Neural cell (in vitro differentiated cells): ENCODE measurements around the gene TMEM259. TPM values are rescaled to one million over a fixed set of nuclear protein-coding genes. Genes with fewer than 3 reads are reported as not detected.

Experiments
- H2AFZ ChIP-seq: fragments of 200-600, 300-800 bp; sonication (generic), shearing (Covaris generic); 2 replicates; pipeline ENCODE4 v1.6.0; 2014; ENCODE audit warnings: low read depth, mild to moderate bottlenecking, antibody characterized with exemption, low read length, moderate library complexity
- H3F3A ChIP-seq: fragments of 200-600 bp; shearing (Covaris generic); 2 replicates; pipeline ENCODE4 v1.6.1; 2016; ENCODE audit warnings: mild to moderate bottlenecking, moderate library complexity, mixed read lengths, antibody characterized with exemption, low read length; ENCODE audit not compliant: insufficient read depth, poor library complexity, severe bottlenecking
- H3K27ac ChIP-seq: fragments of 200-600, 300-800 bp; sonication (generic), shearing (Covaris generic); 2 replicates; pipeline ENCODE4 v1.5.1; 2014; ENCODE audit warnings: mild to moderate bottlenecking, low read length, moderate library complexity
- H3K27me3 ChIP-seq: fragments of 300-800, 200-600 bp; sonication (generic), shearing (Covaris generic); 2 replicates; pipeline ENCODE4 v1.6.0; 2014; ENCODE audit warnings: mild to moderate bottlenecking, low read depth, low read length, moderate library complexity; ENCODE audit not compliant: insufficient read depth
- H3K36me3 ChIP-seq: fragments of 300-800, 200-600 bp; sonication (generic), shearing (Covaris generic); 2 replicates; pipeline ENCODE4 v1.5.1; 2014; ENCODE audit warnings: mild to moderate bottlenecking, antibody characterized with exemption, low read length, moderate library complexity; ENCODE audit not compliant: insufficient read depth
- H3K4me2 ChIP-seq: fragments of 300-800, 200-600 bp; sonication (generic), shearing (Covaris generic); 2 replicates; pipeline ENCODE4 v1.6.0; 2014; ENCODE audit warnings: mild to moderate bottlenecking, low read length
- H3K4me3 ChIP-seq: fragments of 300-800, 200-600 bp; sonication (generic), shearing (Covaris generic); 2 replicates; pipeline ENCODE4 v1.5.1; 2014; ENCODE audit warnings: mild to moderate bottlenecking, low read length, moderate library complexity
- H3K79me2 ChIP-seq: fragments of 200-600 bp; shearing (Covaris generic); replicated peaks from 2 replicates; pipeline ENCODE4 v1.6.0; 2014; ENCODE audit warnings: mild to moderate bottlenecking, low read length, moderate library complexity; ENCODE audit not compliant: insufficient read depth
- H3K9ac ChIP-seq: fragments of 300-800, 200-600 bp; sonication (generic), shearing (Covaris generic); 2 replicates; pipeline ENCODE4 v1.6.1; 2016; ENCODE audit warnings: mild to moderate bottlenecking, low read length, mixed read lengths
- H3K9me2 ChIP-seq: fragments of 200-600 bp; shearing (Covaris generic); 2 replicates; pipeline ENCODE4 v1.6.1; 2016; ENCODE audit warnings: mild to moderate bottlenecking, low read length, mixed read lengths; ENCODE audit not compliant: insufficient read depth
- H3K9me3 ChIP-seq: fragments of 200-600, 300-800 bp; sonication (generic), shearing (Covaris generic); 2 replicates; pipeline ENCODE4 v1.6.1; 2016; ENCODE audit warnings: mild to moderate bottlenecking, mixed run types, low read length, moderate library complexity, mixed read lengths
- H4K20me1 ChIP-seq: fragments of 200-600 bp; shearing (Covaris generic); 2 replicates; pipeline ENCODE4 v1.6.1; 2016; ENCODE audit warnings: mild to moderate bottlenecking, mixed run types; ENCODE audit not compliant: insufficient read depth
- EP300 ChIP-seq: fragments of 450-650 bp; conservative IDR thresholded peaks from 2 replicates; pipeline ENCODE4 v1.6.1; 2014; ENCODE audit warnings: antibody characterized with exemption, mild to moderate bottlenecking, moderate library complexity; ENCODE audit not compliant: poor library complexity, severe bottlenecking
- EZH2 ChIP-seq: fragments of 200-600, 300-800 bp; shearing (Covaris generic), sonication (generic); IDR thresholded peaks from 2 replicates; pipeline ENCODE4 v1.6.1; 2014; ENCODE audit warnings: antibody characterized with exemption, low read length, borderline replicate concordance, mild to moderate bottlenecking; ENCODE audit not compliant: insufficient read depth, poor library complexity, severe bottlenecking
- MXI1 ChIP-seq: fragments of 450-650 bp; conservative IDR thresholded peaks from 2 replicates; pipeline ENCODE4 v1.6.1; 2014; ENCODE audit warnings: antibody characterized with exemption, mild to moderate bottlenecking; ENCODE audit not compliant: poor library complexity, severe bottlenecking
- POLR2AphosphoS5 ChIP-seq: IDR thresholded peaks from 2 replicates; pipeline ENCODE4 v1.6.1; 2012
- RAD21 ChIP-seq: fragments of 450-650 bp; conservative IDR thresholded peaks from 2 replicates; pipeline ENCODE4 v1.6.1; 2014; ENCODE audit warnings: antibody characterized with exemption, mild to moderate bottlenecking, moderate library complexity
- SMC3 ChIP-seq: fragments of 450-650 bp; conservative IDR thresholded peaks from 2 replicates; pipeline ENCODE4 v1.6.1; 2014; ENCODE audit warnings: antibody characterized with exemption, mild to moderate bottlenecking, moderate library complexity; ENCODE audit not compliant: poor library complexity
- TAF1 ChIP-seq: IDR thresholded peaks from 2 replicates; pipeline ENCODE4 v1.6.1; 2012; ENCODE audit warnings: low read depth
- polyA plus RNA-seq: library from polyadenylated mRNA; depleted of rRNA; stranded (reverse); fragments of >200 nt; gene quantifications from 2 replicates; pipeline ENCODE4 v1.2.3, GENCODE V29; 2014
- TF ChIP-seq, protein P1 (sequence below): fragments of 450-650 bp; IDR thresholded peaks from 2 replicates; pipeline ENCODE4 v1.5.1; 2014; ENCODE audit warnings: antibody characterized with exemption, mild to moderate bottlenecking, moderate library complexity; ENCODE audit not compliant: poor library complexity, severe bottlenecking
- TF ChIP-seq, protein P2 (sequence below): IDR thresholded peaks from 2 replicates; pipeline ENCODE4 v1.6.1; 2012; ENCODE audit warnings: borderline replicate concordance

The TMEM259 gene
- polyA plus RNA-seq, 1 donor from 2014 or later, result 176 TPM

DNA sequence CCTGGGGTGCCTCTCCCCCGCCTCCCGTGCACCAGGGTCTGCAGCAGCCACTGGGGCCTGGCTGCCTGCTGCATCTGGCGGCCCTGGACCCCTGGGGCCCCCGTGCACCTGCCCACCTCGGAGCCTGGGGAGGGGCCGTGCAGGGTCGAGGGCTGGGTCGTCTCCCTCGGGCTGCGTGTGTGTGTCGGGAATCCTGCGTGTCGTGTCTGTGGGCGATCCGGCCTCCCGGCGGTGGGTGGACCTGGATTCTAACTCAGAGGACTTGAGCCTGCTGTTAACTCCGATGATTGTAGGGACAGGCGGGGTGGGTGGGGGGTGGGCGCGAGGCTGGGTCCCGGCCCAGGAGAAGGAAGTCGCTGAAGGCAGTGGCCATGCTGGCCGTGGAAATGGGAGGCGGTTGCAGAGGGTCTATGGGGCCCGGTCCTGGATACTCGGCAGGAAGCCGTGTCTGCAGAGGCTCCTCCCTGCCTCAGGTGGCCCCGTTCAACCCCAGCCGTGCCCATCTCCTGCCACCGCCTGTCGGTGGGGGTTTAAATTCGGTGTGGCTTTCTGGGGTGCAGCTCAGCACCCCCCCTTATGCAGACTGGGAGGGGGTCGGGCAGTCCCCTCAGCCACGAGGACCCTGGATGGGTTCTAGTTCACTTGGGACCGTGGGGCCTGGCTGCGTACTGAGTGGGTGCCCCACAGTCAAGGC, 46.2 kb downstream of the TMEM259 start:
- Histone ChIP-seq H4K20me1 (no peaks in the 10 kb centered on the region), H3K4me3 (no peak overlapping the region), H3F3A (no peaks in the 10 kb centered on the region), H3K9ac (no peak overlapping the region), H3K79me2 (no peaks in the 10 kb centered on the region), H3K4me2 (no peak overlapping the region), H2AFZ (no peak overlapping the region), H3K27ac (no peak overlapping the region), H3K9me2 (no peaks in the 10 kb centered on the region), H3K9me3 (no peaks in the 10 kb centered on the region), H3K27me3 (no peaks in the 10 kb centered on the region), H3K36me3 (peaks cover 5% of the 10 kb centered on the region)
- TF ChIP-seq TAF1, result no peak
- TF ChIP-seq, protein P1, sequence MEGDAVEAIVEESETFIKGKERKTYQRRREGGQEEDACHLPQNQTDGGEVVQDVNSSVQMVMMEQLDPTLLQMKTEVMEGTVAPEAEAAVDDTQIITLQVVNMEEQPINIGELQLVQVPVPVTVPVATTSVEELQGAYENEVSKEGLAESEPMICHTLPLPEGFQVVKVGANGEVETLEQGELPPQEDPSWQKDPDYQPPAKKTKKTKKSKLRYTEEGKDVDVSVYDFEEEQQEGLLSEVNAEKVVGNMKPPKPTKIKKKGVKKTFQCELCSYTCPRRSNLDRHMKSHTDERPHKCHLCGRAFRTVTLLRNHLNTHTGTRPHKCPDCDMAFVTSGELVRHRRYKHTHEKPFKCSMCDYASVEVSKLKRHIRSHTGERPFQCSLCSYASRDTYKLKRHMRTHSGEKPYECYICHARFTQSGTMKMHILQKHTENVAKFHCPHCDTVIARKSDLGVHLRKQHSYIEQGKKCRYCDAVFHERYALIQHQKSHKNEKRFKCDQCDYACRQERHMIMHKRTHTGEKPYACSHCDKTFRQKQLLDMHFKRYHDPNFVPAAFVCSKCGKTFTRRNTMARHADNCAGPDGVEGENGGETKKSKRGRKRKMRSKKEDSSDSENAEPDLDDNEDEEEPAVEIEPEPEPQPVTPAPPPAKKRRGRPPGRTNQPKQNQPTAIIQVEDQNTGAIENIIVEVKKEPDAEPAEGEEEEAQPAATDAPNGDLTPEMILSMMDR, result no peak

DNA sequence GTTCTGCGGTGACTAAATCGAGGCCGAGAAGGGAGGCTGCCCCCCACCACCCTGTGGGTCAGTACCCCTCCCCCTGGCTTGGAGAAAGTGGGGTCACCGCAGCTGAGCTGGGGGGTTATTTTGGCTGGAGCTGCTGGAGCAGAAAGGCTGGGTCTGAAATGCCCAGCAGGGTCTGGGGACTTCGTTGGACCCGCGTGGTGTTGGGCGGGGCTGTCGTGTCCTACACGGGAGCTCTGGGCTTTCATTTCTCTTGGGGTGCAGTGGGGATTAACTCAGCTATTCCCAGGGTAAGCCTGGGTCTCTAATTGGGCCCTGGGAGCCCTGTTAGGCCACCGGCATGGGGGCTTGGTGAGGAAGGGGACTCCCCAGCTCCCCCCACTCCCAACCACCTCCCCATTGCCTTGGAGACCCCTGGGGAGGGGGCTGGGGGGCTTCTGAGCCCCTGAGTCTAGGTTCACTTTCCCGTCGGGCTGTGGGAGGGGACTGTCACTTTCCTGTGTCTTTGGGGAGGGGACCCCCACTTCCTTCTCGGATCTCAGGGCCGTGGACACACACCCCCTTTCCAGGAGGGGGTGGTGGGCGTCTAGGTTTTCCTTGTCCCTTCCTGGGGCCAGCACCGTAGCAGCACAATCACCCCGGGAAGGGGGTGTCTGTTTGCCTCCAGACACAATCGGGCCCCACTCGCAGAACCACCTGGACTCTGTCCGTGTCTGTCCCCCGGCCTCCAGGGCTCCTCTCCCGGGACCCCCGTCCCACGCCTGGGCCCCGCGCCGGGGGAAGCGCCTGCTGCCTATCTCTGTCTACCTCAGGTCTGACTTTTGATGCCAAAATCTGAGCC, 47.0 kb downstream of the TMEM259 start:
- no peaks in the 10 kb centered on the region for H4K20me1 ChIP-seq
- H3K27me3 ChIP-seq, result no peaks in the 10 kb centered on the region
- peaks cover 5% of the 10 kb centered on the region for H3K36me3 ChIP-seq
- H3K4me2 ChIP-seq, result no peak overlapping the region
- H3K4me3 ChIP-seq, result no peak overlapping the region
- no peaks in the 10 kb centered on the region for H3F3A ChIP-seq
- H2AFZ ChIP-seq, result no peak overlapping the region
- H3K27ac ChIP-seq, result no peak overlapping the region
- H3K9me2 ChIP-seq, result no peaks in the 10 kb centered on the region
- H3K9ac ChIP-seq, result no peak overlapping the region
- TF ChIP-seq SMC3, result no peak
- no peak for TF ChIP-seq EP300
- TF ChIP-seq RAD21, result no peak
- TF ChIP-seq TAF1, result no peak
- TF ChIP-seq, protein P2, sequence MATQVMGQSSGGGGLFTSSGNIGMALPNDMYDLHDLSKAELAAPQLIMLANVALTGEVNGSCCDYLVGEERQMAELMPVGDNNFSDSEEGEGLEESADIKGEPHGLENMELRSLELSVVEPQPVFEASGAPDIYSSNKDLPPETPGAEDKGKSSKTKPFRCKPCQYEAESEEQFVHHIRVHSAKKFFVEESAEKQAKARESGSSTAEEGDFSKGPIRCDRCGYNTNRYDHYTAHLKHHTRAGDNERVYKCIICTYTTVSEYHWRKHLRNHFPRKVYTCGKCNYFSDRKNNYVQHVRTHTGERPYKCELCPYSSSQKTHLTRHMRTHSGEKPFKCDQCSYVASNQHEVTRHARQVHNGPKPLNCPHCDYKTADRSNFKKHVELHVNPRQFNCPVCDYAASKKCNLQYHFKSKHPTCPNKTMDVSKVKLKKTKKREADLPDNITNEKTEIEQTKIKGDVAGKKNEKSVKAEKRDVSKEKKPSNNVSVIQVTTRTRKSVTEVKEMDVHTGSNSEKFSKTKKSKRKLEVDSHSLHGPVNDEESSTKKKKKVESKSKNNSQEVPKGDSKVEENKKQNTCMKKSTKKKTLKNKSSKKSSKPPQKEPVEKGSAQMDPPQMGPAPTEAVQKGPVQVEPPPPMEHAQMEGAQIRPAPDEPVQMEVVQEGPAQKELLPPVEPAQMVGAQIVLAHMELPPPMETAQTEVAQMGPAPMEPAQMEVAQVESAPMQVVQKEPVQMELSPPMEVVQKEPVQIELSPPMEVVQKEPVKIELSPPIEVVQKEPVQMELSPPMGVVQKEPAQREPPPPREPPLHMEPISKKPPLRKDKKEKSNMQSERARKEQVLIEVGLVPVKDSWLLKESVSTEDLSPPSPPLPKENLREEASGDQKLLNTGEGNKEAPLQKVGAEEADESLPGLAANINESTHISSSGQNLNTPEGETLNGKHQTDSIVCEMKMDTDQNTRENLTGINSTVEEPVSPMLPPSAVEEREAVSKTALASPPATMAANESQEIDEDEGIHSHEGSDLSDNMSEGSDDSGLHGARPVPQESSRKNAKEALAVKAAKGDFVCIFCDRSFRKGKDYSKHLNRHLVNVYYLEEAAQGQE, result no peak
- TF ChIP-seq POLR2AphosphoS5, result no peak
- TF ChIP-seq EZH2, result no peak
- TF ChIP-seq, protein P1, result no peak
- no peak for TF ChIP-seq MXI1
- H3K79me2 ChIP-seq, result no peaks in the 10 kb centered on the region
- H3K9me3 ChIP-seq, result no peaks in the 10 kb centered on the region
